ENCODE measurements around the gene KRTAP4-7. TPM values are rescaled to one million over a fixed set of nuclear protein-coding genes. Genes with fewer than 3 reads are reported as not detected.

The KRTAP4-7 gene
- total and polyA plus RNA-seq, 7 experiments from 2014 or later, result not detected

DNA sequence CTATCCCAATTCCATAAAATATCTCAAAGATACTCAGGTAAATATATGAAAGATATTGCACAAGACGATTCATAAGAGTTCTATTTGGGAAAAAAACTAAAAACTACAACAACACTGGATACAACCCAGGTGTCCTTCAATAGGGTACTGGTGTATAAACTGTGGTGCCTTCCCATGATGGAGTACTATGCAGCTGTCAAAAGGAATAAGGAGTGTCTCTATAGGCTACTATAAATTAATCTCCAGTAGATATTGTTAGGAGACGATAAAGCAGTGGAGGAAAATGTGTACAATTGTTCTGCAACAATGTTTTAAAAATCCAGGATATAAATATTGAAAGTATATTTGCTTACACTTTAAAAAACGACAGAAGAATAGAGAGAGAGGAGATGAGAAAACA lies 42.5 kb downstream of the KRTAP4-7 start:
- no peaks in the 10 kb centered on the region for H3K27me3 ChIP-seq (ENCODE audit: control insufficient read depth in 2 of 2, insufficient read depth in 2 of 2, low read length in 2 of 2)
- CTCF ChIA-PET, result interaction anchor here (0.6 to 1.6 kb wide), 2 partner anchors 182 to 534 kb away, joined by 3 read pairs; partner anchors contain the start of gene KRTAP16-1
- H3K36me3 ChIP-seq (ENCODE audit: control insufficient read depth in 2 of 3, insufficient read depth in 3 of 3, low read length in 3 of 3), result no peaks in the 10 kb centered on the region
- no peaks in the 10 kb centered on the region for H3K9me3 ChIP-seq (ENCODE audit: control insufficient read depth in 2 of 3, low read length in 3 of 3)
- Mint-ChIP-seq H3K4me3 (peak overlapping the region in 6 of 10 donors; percentile 30 to 88 (median 50)), H3K27ac (peak overlapping the region in 1 of 9 donors; percentile 63), H3K4me1 (peaks cover 0 to 95% (median 73%) of the 10 kb centered on the region in 7 donors), H3K9me3 (peaks cover 0 to 24% (median 3%) of the 10 kb centered on the region in 11 donors), H3K36me3 (no peaks in the 10 kb centered on the region), H3K27me3 (peaks cover 0 to 12% (median 0%) of the 10 kb centered on the region in 5 donors)
- POLR2A ChIA-PET, result interaction anchor here (0.6 to 0.7 kb wide), 2 partner anchors 20 to 440 kb away, joined by 4 to 5 read pairs; no protein-coding TSS in a partner anchor
- no peak overlapping the region for H3K4me3 ChIP-seq (ENCODE audit: low read length)
- no peak overlapping the region for H3K27ac ChIP-seq (ENCODE audit: low read depth, low read length)
- no peak for ATAC-seq
- DNase-seq, result no peak
- peaks cover 21 to 42% of the 10 kb centered on the region in 2 donors for H3K4me1 ChIP-seq (ENCODE audit: control insufficient read depth in 2 of 2, insufficient read depth in 2 of 2, low read length in 2 of 2)
- intact Hi-C loops (cut with micrococcal nuclease), result no loop called here

DNA sequence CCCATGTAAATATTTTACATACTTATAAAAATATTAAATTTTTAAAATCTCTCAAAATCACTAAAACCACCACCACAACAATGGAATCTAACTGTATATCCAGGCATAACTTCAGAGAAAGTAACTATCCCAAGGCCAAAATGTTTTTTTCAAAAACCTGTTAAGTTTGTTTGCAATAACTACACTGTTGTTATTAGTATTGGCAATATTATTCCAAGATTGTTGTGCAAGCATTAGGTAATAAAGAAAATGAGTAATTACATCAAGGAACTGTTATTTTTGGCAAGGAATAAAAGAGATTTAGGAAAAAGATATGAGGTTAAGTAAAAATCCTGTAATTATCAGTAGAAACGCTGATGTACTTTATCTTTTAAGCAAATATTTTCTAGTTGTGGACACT lies 43.4 kb downstream of the KRTAP4-7 start:
- no peak overlapping the region for H3K4me3 ChIP-seq (ENCODE audit: low read length)
- H3K36me3 ChIP-seq (ENCODE audit: control insufficient read depth in 2 of 3, insufficient read depth in 3 of 3, low read length in 3 of 3), result no peaks in the 10 kb centered on the region
- H3K9me3 ChIP-seq (ENCODE audit: control insufficient read depth in 2 of 3, low read length in 3 of 3), result no peaks in the 10 kb centered on the region
- POLR2A ChIA-PET, result no interaction called here
- CTCF ChIA-PET, result interaction anchor here (1.6 kb wide), 1 partner anchor 181 kb away, joined by 3 read pairs; the partner anchor contains the start of gene KRTAP16-1
- intact Hi-C loops (cut with micrococcal nuclease), result no loop called here
- Mint-ChIP-seq H3K9me3 (peaks cover 0 to 24% (median 2%) of the 10 kb centered on the region in 11 donors), H3K4me1 (peaks cover 0 to 97% (median 76%) of the 10 kb centered on the region in 7 donors), H3K27ac (no peak overlapping the region), H3K36me3 (no peaks in the 10 kb centered on the region), H3K4me3 (no peak overlapping the region), H3K27me3 (peaks cover 0 to 11% (median 0%) of the 10 kb centered on the region in 5 donors)
- H3K4me1 ChIP-seq (ENCODE audit: control insufficient read depth in 2 of 2, insufficient read depth in 2 of 2, low read length in 2 of 2), result peaks cover 21 to 42% of the 10 kb centered on the region in 2 donors
- H3K27ac ChIP-seq (ENCODE audit: low read depth, low read length), result no peak overlapping the region
- ATAC-seq, result no peak
- no peaks in the 10 kb centered on the region for H3K27me3 ChIP-seq (ENCODE audit: control insufficient read depth in 2 of 2, insufficient read depth in 2 of 2, low read length in 2 of 2)
- DNase-seq, result no peak

DNA sequence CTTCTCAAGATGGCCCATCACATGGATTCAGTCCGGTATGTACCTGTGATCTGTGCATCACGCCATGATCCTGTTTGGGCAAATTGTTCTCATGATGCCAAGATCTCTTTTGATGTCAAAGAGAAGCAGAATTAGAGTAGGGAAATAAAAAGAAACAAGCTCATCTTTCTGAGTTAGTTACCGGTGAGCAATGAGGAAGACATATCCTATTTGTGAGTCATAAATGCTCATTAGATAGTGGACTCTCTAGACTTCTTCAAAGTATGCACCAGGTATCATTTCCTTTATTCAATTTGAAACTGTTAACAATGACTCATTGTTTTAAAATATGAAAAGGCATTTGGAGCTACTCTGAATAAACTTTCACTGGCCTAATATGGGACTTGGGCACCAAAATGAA lies 48.0 kb downstream of the KRTAP4-7 start:
- H3K27ac Mint-ChIP-seq, result peak overlapping the region in 3 of 9 donors; percentile 23 to 57 (median 51)
- H3K27me3 ChIP-seq (ENCODE audit: control insufficient read depth in 2 of 2, insufficient read depth in 2 of 2, low read length in 2 of 2), result peaks cover 0 to 3% of the 10 kb centered on the region in 2 donors
- H3K36me3 ChIP-seq (ENCODE audit: control insufficient read depth in 2 of 3, insufficient read depth in 3 of 3, low read length in 3 of 3), result no peaks in the 10 kb centered on the region
- no peaks in the 10 kb centered on the region for H3K9me3 ChIP-seq (ENCODE audit: control insufficient read depth in 2 of 3, low read length in 3 of 3)
- H3K4me1 ChIP-seq (ENCODE audit: control insufficient read depth in 2 of 2, insufficient read depth in 2 of 2, low read length in 2 of 2), result peaks cover 0 to 12% of the 10 kb centered on the region in 2 donors
- POLR2A ChIA-PET, result no interaction called here
- no peak overlapping the region for H3K4me3 ChIP-seq (ENCODE audit: low read length)
- no peak for ATAC-seq
- H3K4me3 Mint-ChIP-seq, result peak overlapping the region in 2 of 10 donors; percentile 25 to 42
- CTCF ChIA-PET, result no interaction called here
- H3K27ac ChIP-seq (ENCODE audit: low read depth, low read length), result no peak overlapping the region
- H3K4me1 Mint-ChIP-seq, result peaks cover 0 to 88% (median 48%) of the 10 kb centered on the region in 7 donors
- intact Hi-C loops (cut with micrococcal nuclease), result no loop called here
- H3K36me3 Mint-ChIP-seq, result peaks cover 0 to 1% (median 0%) of the 10 kb centered on the region in 5 donors
- H3K27me3 Mint-ChIP-seq, result peaks cover 0 to 6% (median 0%) of the 10 kb centered on the region in 5 donors
- no peak for DNase-seq
- peaks cover 0 to 11% (median 2%) of the 10 kb centered on the region in 11 donors for H3K9me3 Mint-ChIP-seq

DNA sequence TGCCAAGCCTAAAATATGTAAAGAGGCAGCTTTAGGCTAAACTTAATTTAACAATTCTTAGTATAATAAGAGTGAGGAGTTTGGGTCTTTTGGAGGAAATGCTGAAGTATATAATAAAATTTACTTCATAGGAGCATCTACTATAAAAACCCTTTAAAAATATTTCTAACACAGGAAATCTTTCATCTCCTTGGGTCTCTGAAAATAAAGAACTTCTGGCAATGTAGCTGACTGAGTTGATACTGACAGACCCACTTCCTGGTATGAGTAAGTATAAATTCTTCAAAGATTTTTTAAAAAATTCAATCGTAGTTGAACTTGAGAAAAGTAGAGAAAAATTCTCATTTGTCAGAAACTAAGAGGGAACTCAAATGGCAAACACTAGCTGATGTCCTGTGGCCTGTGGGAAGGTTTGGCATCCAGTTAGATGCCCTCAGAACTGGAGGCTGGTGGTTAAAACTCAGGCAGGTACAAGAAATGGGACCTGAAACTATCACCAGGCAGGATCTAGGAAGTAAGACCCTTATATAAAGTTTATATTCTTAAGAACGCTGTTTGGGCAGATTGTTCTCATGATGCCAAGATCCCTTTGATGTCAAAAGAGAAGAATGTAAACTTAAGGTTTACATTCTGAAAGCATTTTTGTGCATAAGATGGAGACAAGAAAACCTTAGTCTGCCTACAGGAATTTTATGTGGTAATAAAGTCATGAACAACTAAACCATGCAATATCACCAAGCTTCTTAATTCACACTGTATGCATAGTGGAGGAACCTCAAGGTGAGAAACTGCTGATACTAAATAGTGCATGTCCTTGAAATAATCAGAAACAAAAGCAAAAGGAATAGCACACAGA lies 50.2 kb downstream of the KRTAP4-7 start:
- Histone ChIP-seq H3K27me3 (ENCODE audit: control insufficient read depth in 2 of 2, insufficient read depth in 2 of 2, low read length in 2 of 2) (peaks cover 0 to 3% of the 10 kb centered on the region in 2 donors), H3K27ac (ENCODE audit: low read depth, low read length) (peak overlapping the region; percentile 53), H3K36me3 (ENCODE audit: control insufficient read depth in 2 of 3, insufficient read depth in 3 of 3, low read length in 3 of 3) (no peaks in the 10 kb centered on the region), H3K4me1 (ENCODE audit: control insufficient read depth in 2 of 2, insufficient read depth in 2 of 2, low read length in 2 of 2) (peaks cover 0 to 12% of the 10 kb centered on the region in 2 donors), H3K4me3 (ENCODE audit: low read length) (no peak overlapping the region), H3K9me3 (ENCODE audit: control insufficient read depth in 2 of 3, low read length in 3 of 3) (no peaks in the 10 kb centered on the region)
- ATAC-seq (peak; percentile 46), DNase-seq (peak in 4 of 9 donors; percentile 11 to 60 (median 42))
- Mint-ChIP-seq H3K9me3 (peaks cover 0 to 19% (median 6%) of the 10 kb centered on the region in 11 donors), H3K4me1 (peaks cover 0 to 68% (median 33%) of the 10 kb centered on the region in 7 donors), H3K27ac (peak overlapping the region in 7 of 9 donors; percentile 59 to 94 (median 72)), H3K27me3 (no peaks in the 10 kb centered on the region), H3K36me3 (peaks cover 0 to 14% (median 8%) of the 10 kb centered on the region in 5 donors), H3K4me3 (peak overlapping the region in 7 of 10 donors; percentile 45 to 81 (median 55))
- ChIA-PET POLR2A (interaction anchor here (0.6 to 1.3 kb wide), 2 partner anchors 9 to 197 kb away, joined by 3 read pairs; no protein-coding TSS in a partner anchor), CTCF (no interaction called here)
- intact Hi-C loops (cut with micrococcal nuclease), result no loop called here

Other genes starting within 250 kb of the KRTAP4-7 start
Only the 30 nearest of the 38 such genes appear.
- gene KRT23, start 146.5 kb upstream of the KRTAP4-7 start, total RNA-seq, result under 1 TPM in 1 of 5 experiments, not detected in 4; 0.83 TPM
- not detected for gene KRT23, start 146.5 kb upstream of the KRTAP4-7 start, polyA plus RNA-seq
- gene KRT39, start 117.2 kb upstream of the KRTAP4-7 start, total RNA-seq, result not detected
- gene KRT39, start 117.2 kb upstream of the KRTAP4-7 start, polyA plus RNA-seq, result not detected
- not detected for gene KRT40, start 99.8 kb upstream of the KRTAP4-7 start, total RNA-seq
- not detected for gene KRT40, start 99.8 kb upstream of the KRTAP4-7 start, polyA plus RNA-seq
- not detected for gene KRTAP3-3, start 90.0 kb upstream of the KRTAP4-7 start, total RNA-seq
- not detected for gene KRTAP3-3, start 90.0 kb upstream of the KRTAP4-7 start, polyA plus RNA-seq
- gene KRTAP3-2, start 84.2 kb upstream of the KRTAP4-7 start, total RNA-seq, result not detected
- not detected for gene KRTAP3-2, start 84.2 kb upstream of the KRTAP4-7 start, polyA plus RNA-seq
- gene KRTAP3-1, start 75.0 kb upstream of the KRTAP4-7 start, total RNA-seq, result not detected
- not detected for gene KRTAP3-1, start 75.0 kb upstream of the KRTAP4-7 start, polyA plus RNA-seq
- gene KRTAP1-5, start 56.9 kb upstream of the KRTAP4-7 start, total RNA-seq, result not detected
- not detected for gene KRTAP1-5, start 56.9 kb upstream of the KRTAP4-7 start, polyA plus RNA-seq
- not detected for gene KRTAP1-4, start 54.0 kb upstream of the KRTAP4-7 start, total RNA-seq
- not detected for gene KRTAP1-4, start 54.0 kb upstream of the KRTAP4-7 start, polyA plus RNA-seq
- not detected for gene KRTAP1-3, start 49.3 kb upstream of the KRTAP4-7 start, total RNA-seq
- not detected for gene KRTAP1-3, start 49.3 kb upstream of the KRTAP4-7 start, polyA plus RNA-seq
- not detected for gene KRTAP1-1, start 42.7 kb upstream of the KRTAP4-7 start, total RNA-seq
- gene KRTAP1-1, start 42.7 kb upstream of the KRTAP4-7 start, polyA plus RNA-seq, result not detected
- gene KRTAP2-1, start 36.8 kb upstream of the KRTAP4-7 start, total RNA-seq, result not detected
- gene KRTAP2-1, start 36.8 kb upstream of the KRTAP4-7 start, polyA plus RNA-seq, result not detected
- gene KRTAP2-2, start 28.9 kb upstream of the KRTAP4-7 start, total RNA-seq, result not detected
- gene KRTAP2-2, start 28.9 kb upstream of the KRTAP4-7 start, polyA plus RNA-seq, result not detected
- not detected for gene KRTAP2-3, start 24.0 kb upstream of the KRTAP4-7 start, total RNA-seq
- gene KRTAP2-3, start 24.0 kb upstream of the KRTAP4-7 start, polyA plus RNA-seq, result not detected
- gene KRTAP2-4, start 18.3 kb upstream of the KRTAP4-7 start, total RNA-seq, result not detected
- not detected for gene KRTAP2-4, start 18.3 kb upstream of the KRTAP4-7 start, polyA plus RNA-seq
- gene KRTAP4-8, start 14.0 kb downstream of the KRTAP4-7 start, total RNA-seq, result not detected
- gene KRTAP4-8, start 14.0 kb downstream of the KRTAP4-7 start, polyA plus RNA-seq, result not detected
- gene KRTAP4-16, start 18.1 kb downstream of the KRTAP4-7 start, total RNA-seq, result not detected
- gene KRTAP4-16, start 18.1 kb downstream of the KRTAP4-7 start, polyA plus RNA-seq, result not detected
- not detected for gene KRTAP4-9, start 21.2 kb downstream of the KRTAP4-7 start, total RNA-seq
- gene KRTAP4-9, start 21.2 kb downstream of the KRTAP4-7 start, polyA plus RNA-seq, result not detected
- gene KRTAP4-11, start 34.2 kb downstream of the KRTAP4-7 start, total RNA-seq, result not detected
- gene KRTAP4-11, start 34.2 kb downstream of the KRTAP4-7 start, polyA plus RNA-seq, result not detected
- not detected for gene KRTAP4-12, start 40.0 kb downstream of the KRTAP4-7 start, total RNA-seq
- gene KRTAP4-12, start 40.0 kb downstream of the KRTAP4-7 start, polyA plus RNA-seq, result not detected
- gene KRTAP4-6, start 56.4 kb downstream of the KRTAP4-7 start, total RNA-seq, result not detected
- not detected for gene KRTAP4-6, start 56.4 kb downstream of the KRTAP4-7 start, polyA plus RNA-seq
- gene KRTAP4-5, start 65.7 kb downstream of the KRTAP4-7 start, total RNA-seq, result not detected
- gene KRTAP4-5, start 65.7 kb downstream of the KRTAP4-7 start, polyA plus RNA-seq, result not detected
- gene KRTAP4-4, start 76.6 kb downstream of the KRTAP4-7 start, total RNA-seq, result not detected
- not detected for gene KRTAP4-4, start 76.6 kb downstream of the KRTAP4-7 start, polyA plus RNA-seq
- not detected for gene KRTAP4-3, start 84.1 kb downstream of the KRTAP4-7 start, total RNA-seq
- gene KRTAP4-3, start 84.1 kb downstream of the KRTAP4-7 start, polyA plus RNA-seq, result not detected
- not detected for gene KRTAP4-2, start 94.1 kb downstream of the KRTAP4-7 start, total RNA-seq
- not detected for gene KRTAP4-2, start 94.1 kb downstream of the KRTAP4-7 start, polyA plus RNA-seq
- gene KRTAP4-1, start 100.8 kb downstream of the KRTAP4-7 start, total RNA-seq, result not detected
- not detected for gene KRTAP4-1, start 100.8 kb downstream of the KRTAP4-7 start, polyA plus RNA-seq
- not detected for gene KRTAP9-1, start 105.7 kb downstream of the KRTAP4-7 start, total RNA-seq
- gene KRTAP9-1, start 105.7 kb downstream of the KRTAP4-7 start, polyA plus RNA-seq, result not detected
- not detected for gene KRTAP9-2, start 142.5 kb downstream of the KRTAP4-7 start, total RNA-seq
- not detected for gene KRTAP9-2, start 142.5 kb downstream of the KRTAP4-7 start, polyA plus RNA-seq
- gene KRTAP9-3, start 148.3 kb downstream of the KRTAP4-7 start, total RNA-seq, result not detected
- not detected for gene KRTAP9-3, start 148.3 kb downstream of the KRTAP4-7 start, polyA plus RNA-seq
- gene KRTAP9-8, start 153.8 kb downstream of the KRTAP4-7 start, total RNA-seq, result not detected
- not detected for gene KRTAP9-8, start 153.8 kb downstream of the KRTAP4-7 start, polyA plus RNA-seq
- not detected for gene KRTAP9-4, start 165.5 kb downstream of the KRTAP4-7 start, total RNA-seq
- gene KRTAP9-4, start 165.5 kb downstream of the KRTAP4-7 start, polyA plus RNA-seq, result not detected